HCT116 (cell line): Measurements from ENCODE around the gene MEFV.

Source experiments
- EZH2 ChIP-seq: fragments of 200-600 bp; sonication (generic); IDR thresholded peaks from 2 replicates; pipeline ENCODE4 v1.6.1; 2017; ENCODE audit warnings: antibody characterized with exemption, mixed run types
- EZH2phosphoT487 ChIP-seq: fragments of 200-600 bp; IDR thresholded peaks from 2 replicates; pipeline ENCODE4 v1.6.1; 2018; ENCODE audit warnings: antibody characterized with exemption, borderline replicate concordance
- FOSL1 ChIP-seq: IDR thresholded peaks from 2 replicates; pipeline ENCODE4 v1.6.1; 2012; ENCODE audit warnings: low read depth
- POLR2A ChIP-seq: IDR thresholded peaks from 2 replicates; pipeline ENCODE4 v1.7.0; 2011; ENCODE audit warnings: borderline replicate concordance; ENCODE audit not compliant: insufficient read depth, insufficient read length; ENCODE audit errors: extremely low read depth
- POLR2AphosphoS5 ChIP-seq: IDR thresholded peaks from 2 replicates; pipeline ENCODE4 v1.6.1; 2011; ENCODE audit warnings: mild to moderate bottlenecking, low read depth, low read length, moderate library complexity
- RAD21 ChIP-seq: IDR thresholded peaks from 2 replicates; pipeline ENCODE4 v1.6.1; 2012; ENCODE audit warnings: low read depth, mild to moderate bottlenecking
- SRF ChIP-seq: IDR thresholded peaks from 2 replicates; pipeline ENCODE4 v1.6.1; 2012; ENCODE audit warnings: low read depth
- TCF7L2 ChIP-seq: IDR thresholded peaks from 2 replicates; pipeline ENCODE4 v1.7.0; 2011; ENCODE audit warnings: borderline replicate concordance, inconsistent platforms; ENCODE audit not compliant: insufficient read depth, insufficient read length; ENCODE audit errors: extremely low read depth
- YY1 ChIP-seq: IDR thresholded peaks from 2 replicates; pipeline ENCODE4 v1.6.1; 2011; ENCODE audit warnings: low read length, low read depth, moderate library complexity, mild to moderate bottlenecking; ENCODE audit not compliant: insufficient replicate concordance; ENCODE audit errors: extremely low read depth
- TF ChIP-seq, protein P1 (sequence below), 3 experiments: fragments of 200-600 bp in 1 of 3; sonication (generic) in 1 of 3; IDR thresholded peaks in 2 of 3; conservative IDR thresholded peaks in 1 of 3; 2 replicates each; pipeline ENCODE4 v1.5.1; 2012 to 2017; ENCODE audit warnings: low read depth in 2 of 3, low read length in 2 of 3, antibody characterized with exemption in 1 of 3, borderline replicate concordance in 1 of 3, control low read depth in 1 of 3, mild to moderate bottlenecking in 1 of 3, mixed read lengths in 1 of 3, mixed run types in 1 of 3, moderate library complexity in 1 of 3; ENCODE audit not compliant: insufficient read depth in 1 of 3
- TF ChIP-seq, protein P2 (sequence below): IDR thresholded peaks from 2 replicates; pipeline ENCODE4 v1.6.1; 2012
- TF ChIP-seq, protein P3 (sequence below): IDR thresholded peaks from 2 replicates; pipeline ENCODE4 v1.6.1; 2012
- TF ChIP-seq, protein P4 (sequence below): IDR thresholded peaks from 2 replicates; pipeline ENCODE4 v1.6.1; 2012; ENCODE audit warnings: low read depth
- TF ChIP-seq, protein P5 (sequence below): IDR thresholded peaks from 2 replicates; pipeline ENCODE4 v1.6.1; 2011; ENCODE audit warnings: mild to moderate bottlenecking, low read length, moderate library complexity; ENCODE audit not compliant: insufficient replicate concordance; ENCODE audit errors: extremely low read depth

DNA sequence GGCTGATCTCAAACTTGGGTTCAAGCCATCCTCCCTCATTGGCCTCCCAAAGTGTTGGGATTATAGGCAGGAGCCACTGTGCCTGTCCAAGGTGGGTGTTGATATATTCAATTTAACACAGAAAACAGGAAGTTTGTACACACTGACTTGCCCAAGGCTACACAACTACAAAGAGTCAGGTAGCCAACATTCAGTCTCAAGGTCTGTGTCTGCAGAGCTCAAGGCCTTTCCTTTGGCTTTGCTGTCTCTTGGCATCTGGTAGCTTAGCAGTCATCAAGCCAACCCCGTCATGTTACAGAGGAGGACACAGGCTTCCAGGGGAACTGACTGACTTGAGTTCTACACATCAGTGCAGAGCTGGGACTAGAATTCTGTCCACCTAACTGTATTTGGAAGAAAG is 11.9 kb upstream of the MEFV start:
- TF ChIP-seq, protein P1, sequence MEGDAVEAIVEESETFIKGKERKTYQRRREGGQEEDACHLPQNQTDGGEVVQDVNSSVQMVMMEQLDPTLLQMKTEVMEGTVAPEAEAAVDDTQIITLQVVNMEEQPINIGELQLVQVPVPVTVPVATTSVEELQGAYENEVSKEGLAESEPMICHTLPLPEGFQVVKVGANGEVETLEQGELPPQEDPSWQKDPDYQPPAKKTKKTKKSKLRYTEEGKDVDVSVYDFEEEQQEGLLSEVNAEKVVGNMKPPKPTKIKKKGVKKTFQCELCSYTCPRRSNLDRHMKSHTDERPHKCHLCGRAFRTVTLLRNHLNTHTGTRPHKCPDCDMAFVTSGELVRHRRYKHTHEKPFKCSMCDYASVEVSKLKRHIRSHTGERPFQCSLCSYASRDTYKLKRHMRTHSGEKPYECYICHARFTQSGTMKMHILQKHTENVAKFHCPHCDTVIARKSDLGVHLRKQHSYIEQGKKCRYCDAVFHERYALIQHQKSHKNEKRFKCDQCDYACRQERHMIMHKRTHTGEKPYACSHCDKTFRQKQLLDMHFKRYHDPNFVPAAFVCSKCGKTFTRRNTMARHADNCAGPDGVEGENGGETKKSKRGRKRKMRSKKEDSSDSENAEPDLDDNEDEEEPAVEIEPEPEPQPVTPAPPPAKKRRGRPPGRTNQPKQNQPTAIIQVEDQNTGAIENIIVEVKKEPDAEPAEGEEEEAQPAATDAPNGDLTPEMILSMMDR (IDR thresholded peaks at IDR 0.05 in 2 of 3, conservative IDR thresholded peaks at IDR 0.05 in 1 of 3; ENCODE audit: borderline replicate concordance in 1 of 3, insufficient read depth in 1 of 3, low read depth in 2 of 3, low read length in 2 of 3) = no peak
- TF ChIP-seq EZH2 (no peak), POLR2AphosphoS5 (no peak), POLR2A (no peak), YY1 (no peak), RAD21 (no peak), TCF7L2 (no peak), SRF (no peak), FOSL1 (no peak), EZH2phosphoT487 (no peak)
- TF ChIP-seq, protein P2, sequence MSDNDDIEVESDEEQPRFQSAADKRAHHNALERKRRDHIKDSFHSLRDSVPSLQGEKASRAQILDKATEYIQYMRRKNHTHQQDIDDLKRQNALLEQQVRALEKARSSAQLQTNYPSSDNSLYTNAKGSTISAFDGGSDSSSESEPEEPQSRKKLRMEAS = no peak
- TF ChIP-seq, protein P3, sequence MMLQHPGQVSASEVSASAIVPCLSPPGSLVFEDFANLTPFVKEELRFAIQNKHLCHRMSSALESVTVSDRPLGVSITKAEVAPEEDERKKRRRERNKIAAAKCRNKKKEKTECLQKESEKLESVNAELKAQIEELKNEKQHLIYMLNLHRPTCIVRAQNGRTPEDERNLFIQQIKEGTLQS = no peak
- TF ChIP-seq, protein P4, sequence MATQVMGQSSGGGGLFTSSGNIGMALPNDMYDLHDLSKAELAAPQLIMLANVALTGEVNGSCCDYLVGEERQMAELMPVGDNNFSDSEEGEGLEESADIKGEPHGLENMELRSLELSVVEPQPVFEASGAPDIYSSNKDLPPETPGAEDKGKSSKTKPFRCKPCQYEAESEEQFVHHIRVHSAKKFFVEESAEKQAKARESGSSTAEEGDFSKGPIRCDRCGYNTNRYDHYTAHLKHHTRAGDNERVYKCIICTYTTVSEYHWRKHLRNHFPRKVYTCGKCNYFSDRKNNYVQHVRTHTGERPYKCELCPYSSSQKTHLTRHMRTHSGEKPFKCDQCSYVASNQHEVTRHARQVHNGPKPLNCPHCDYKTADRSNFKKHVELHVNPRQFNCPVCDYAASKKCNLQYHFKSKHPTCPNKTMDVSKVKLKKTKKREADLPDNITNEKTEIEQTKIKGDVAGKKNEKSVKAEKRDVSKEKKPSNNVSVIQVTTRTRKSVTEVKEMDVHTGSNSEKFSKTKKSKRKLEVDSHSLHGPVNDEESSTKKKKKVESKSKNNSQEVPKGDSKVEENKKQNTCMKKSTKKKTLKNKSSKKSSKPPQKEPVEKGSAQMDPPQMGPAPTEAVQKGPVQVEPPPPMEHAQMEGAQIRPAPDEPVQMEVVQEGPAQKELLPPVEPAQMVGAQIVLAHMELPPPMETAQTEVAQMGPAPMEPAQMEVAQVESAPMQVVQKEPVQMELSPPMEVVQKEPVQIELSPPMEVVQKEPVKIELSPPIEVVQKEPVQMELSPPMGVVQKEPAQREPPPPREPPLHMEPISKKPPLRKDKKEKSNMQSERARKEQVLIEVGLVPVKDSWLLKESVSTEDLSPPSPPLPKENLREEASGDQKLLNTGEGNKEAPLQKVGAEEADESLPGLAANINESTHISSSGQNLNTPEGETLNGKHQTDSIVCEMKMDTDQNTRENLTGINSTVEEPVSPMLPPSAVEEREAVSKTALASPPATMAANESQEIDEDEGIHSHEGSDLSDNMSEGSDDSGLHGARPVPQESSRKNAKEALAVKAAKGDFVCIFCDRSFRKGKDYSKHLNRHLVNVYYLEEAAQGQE = no peak
- TF ChIP-seq, protein P5, sequence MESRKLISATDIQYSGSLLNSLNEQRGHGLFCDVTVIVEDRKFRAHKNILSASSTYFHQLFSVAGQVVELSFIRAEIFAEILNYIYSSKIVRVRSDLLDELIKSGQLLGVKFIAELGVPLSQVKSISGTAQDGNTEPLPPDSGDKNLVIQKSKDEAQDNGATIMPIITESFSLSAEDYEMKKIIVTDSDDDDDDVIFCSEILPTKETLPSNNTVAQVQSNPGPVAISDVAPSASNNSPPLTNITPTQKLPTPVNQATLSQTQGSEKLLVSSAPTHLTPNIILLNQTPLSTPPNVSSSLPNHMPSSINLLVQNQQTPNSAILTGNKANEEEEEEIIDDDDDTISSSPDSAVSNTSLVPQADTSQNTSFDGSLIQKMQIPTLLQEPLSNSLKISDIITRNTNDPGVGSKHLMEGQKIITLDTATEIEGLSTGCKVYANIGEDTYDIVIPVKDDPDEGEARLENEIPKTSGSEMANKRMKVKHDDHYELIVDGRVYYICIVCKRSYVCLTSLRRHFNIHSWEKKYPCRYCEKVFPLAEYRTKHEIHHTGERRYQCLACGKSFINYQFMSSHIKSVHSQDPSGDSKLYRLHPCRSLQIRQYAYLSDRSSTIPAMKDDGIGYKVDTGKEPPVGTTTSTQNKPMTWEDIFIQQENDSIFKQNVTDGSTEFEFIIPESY = no peak
